ENCODE measurements around the gene KIR2DL3.
"Not testable (repeated sequence)": the region's sequence is repeated elsewhere in the genome, so short reads cannot be mapped to it uniquely, and the experiment has no call there.

Gene KIR2DL3

GRCh38 chr19:54775830-54776229 lies 37.5 kb downstream of the KIR2DL3 start:
- not testable (repeated sequence) for DNase-seq (ENCODE audit: insufficient read length, low spot score); FAIRE-seq

DNA sequence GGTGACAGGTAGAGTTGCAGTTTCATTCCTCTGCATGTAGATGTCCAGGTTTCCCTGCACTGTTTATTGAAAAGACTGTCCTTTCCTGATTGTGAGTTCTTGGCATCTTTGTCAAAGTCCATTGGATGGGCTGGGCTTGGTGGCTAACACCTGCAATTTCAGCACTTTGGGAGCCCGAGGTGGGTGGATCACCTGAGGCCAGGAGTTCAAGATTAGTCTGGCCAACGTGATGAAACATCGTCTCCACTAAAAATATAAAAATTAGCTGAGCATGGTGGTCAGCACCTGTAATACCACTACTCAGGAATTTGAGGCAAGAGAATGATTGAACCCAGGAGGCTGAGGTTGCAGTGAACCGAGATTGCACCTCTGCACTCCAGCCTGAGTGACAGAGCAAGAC lies 39.5 kb downstream of the KIR2DL3 start:
- not testable (repeated sequence) for FAIRE-seq

DNA sequence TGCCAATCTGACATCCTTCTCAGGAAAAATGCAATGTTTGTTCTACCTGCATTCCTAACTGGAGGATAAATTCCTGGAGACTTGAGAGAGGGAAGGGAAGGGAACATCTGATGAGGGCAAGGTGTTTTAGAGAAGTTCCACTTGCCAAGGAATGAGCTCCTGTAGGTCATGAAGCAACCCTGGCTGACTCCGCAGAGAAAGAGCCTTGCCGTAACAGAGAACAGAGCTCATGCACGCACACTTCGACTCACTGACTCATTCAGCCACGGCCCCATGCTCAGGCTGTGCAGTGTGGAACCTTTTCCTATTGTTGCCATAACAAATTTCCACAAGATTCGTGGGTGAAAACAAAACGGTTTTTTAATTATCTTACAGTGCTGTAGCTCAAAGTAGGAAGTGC lies 40.6 kb downstream of the KIR2DL3 start:
- not testable (repeated sequence) for DNase-seq (ENCODE audit: insufficient read length, low spot score); FAIRE-seq

More for the DNA sequence above, 39.5 kb downstream of the KIR2DL3 start:
- DNase-seq (ENCODE audit: insufficient read length, low spot score), result not testable (repeated sequence)

DNA sequence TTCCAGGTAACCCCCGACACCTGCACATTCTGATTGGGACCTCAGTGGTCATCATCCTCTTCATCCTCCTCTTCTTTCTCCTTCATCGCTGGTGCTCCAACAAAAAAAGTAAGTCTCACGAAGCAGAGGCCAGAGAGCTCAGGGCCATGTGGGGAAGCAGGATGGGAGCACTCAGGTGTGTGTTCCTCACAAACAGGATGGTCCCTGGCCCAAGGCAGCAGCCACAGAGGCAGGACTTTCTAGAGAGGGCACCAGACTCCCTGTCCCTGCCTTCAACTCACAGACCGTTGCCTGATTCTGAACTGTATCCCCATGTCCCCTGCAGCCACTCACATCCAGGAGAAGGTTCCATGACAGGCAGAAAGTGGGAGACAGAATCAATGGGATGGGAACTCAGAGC lies 44.6 kb downstream of the KIR2DL3 start:
- not testable (repeated sequence) for DNase-seq (ENCODE audit: insufficient read length, low spot score); FAIRE-seq

DNA sequence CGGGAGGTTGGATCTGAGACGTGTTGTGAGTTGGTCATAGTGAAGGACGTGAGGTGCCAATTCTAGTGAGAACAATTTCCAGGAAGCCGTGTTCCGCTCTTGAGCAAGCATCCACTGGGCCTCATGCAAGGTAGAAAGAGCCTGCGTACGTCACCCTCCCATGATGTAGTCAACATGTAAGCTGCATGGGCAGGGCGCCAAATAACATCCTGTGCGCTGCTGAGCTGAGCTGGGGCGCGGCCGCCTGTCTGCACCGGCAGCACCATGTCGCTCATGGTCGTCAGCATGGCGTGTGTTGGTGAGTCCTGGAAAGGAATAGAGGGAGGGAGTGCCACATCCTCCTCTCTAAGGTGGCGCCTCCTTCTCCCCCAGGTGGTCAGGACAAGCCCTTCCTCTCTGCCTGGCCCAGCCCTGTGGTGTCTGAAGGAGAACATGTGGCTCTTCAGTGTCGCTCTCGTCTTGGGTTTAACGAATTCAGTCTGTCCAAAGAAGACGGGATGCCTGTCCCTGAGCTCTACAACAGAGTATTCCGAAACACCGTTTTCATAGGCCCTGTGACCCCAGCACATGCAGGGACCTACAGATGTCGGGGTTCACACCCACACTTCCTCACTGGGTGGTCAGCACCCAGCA lies 47.9 kb downstream of the KIR2DL3 start:
- not testable (repeated sequence) for FAIRE-seq

DNA sequence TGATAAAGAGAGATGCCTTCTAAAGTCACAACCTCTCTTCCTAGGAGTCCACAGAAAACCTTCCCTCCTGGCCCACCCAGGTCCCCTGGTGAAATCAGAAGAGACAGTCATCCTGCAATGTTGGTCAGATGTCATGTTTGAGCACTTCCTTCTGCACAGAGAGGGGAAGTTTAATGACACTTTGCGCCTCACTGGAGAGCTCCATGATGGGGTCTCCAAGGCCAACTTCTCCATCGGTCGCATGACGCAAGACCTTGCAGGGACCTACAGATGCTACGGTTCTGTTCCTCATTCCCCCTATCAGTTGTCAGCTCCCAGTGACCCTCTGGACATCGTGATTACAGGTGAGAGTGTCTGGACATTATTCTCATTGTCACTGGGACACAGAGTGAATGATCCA lies 49.8 kb downstream of the KIR2DL3 start:
- DNase-seq (ENCODE audit: insufficient read length, low spot score); FAIRE-seq: not testable (repeated sequence)

More for the DNA sequence above, 47.9 kb downstream of the KIR2DL3 start:
- DNase-seq (ENCODE audit: insufficient read length, low spot score), result not testable (repeated sequence)

DNA sequence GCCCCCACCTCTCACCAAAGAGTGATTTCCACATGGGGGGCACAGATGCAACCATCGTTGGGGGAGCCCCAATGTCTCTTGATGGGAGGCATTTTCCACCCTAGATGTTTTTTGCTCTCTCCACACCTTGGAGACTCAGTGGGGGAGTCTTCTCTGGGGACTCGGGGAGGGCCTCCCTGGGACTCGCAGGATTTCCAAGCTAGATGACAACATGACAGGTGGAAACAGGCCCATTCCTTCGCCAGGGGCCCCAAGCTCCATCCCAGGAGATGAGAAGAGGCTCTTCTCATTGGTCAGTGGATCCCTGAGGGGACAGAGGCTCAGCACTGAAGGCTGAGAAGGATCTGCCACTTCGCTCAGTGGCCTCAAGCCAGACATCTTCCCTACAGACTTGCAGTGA lies 52.4 kb downstream of the KIR2DL3 start:
- no peak for DNase-seq (ENCODE audit: insufficient read length, low spot score)
- FAIRE-seq, result no peak
- TF ChIP-seq TAF1 (IDR thresholded peaks at IDR 0.05; ENCODE audit: low read depth, low read length) (no peak), PAX5 (IDR thresholded peaks at IDR 0.05; ENCODE audit: insufficient read depth, low read length, severe bottlenecking) (no peak), POLR2AphosphoS5 (IDR thresholded peaks at IDR 0.05; ENCODE audit: low read depth, low read length) (no peak), POU2F2 (IDR thresholded peaks at IDR 0.05; ENCODE audit: low read depth, low read length) (no peak), SPI1 (IDR thresholded peaks at IDR 0.05; ENCODE audit: low read depth, low read length) (no peak), POLR2A (IDR thresholded peaks at IDR 0.05; ENCODE audit: low read depth, low read length) (no peak)

GRCh38 chr19:54791476-54791875 lies 53.2 kb downstream of the KIR2DL3 start:
- TF ChIP-seq POU2F2 (IDR thresholded peaks at IDR 0.05; ENCODE audit: low read depth, low read length) (no peak), POLR2AphosphoS5 (IDR thresholded peaks at IDR 0.05; ENCODE audit: low read depth, low read length) (no peak), POLR2A (IDR thresholded peaks at IDR 0.05; ENCODE audit: low read depth, low read length) (no peak), SPI1 (IDR thresholded peaks at IDR 0.05; ENCODE audit: low read depth, low read length) (no peak), TAF1 (IDR thresholded peaks at IDR 0.05; ENCODE audit: low read depth, low read length) (no peak), PAX5 (IDR thresholded peaks at IDR 0.05; ENCODE audit: insufficient read depth, low read length, severe bottlenecking) (no peak)
- no peak for FAIRE-seq
- DNase-seq (ENCODE audit: insufficient read length, low spot score), result no peak

DNA sequence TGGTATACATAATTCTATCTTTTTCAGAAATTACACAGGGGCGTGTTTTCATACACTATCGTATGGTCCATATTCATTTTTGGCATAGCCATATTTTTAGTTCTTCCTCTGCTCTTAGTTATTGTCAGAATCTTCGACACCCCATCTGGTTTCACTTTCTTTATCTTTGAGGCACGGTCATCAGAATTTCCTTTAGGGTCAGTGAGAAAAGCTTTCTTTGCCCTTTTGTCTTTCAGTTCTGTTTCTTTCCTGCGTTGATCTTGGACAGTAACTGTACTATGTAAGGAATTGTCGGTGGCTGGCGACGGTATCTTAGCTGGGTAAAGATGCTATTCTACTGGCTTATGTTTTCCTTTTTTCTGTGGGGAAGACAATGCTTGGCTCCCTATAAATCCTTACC lies 54.5 kb downstream of the KIR2DL3 start:
- DNase-seq (ENCODE audit: insufficient read length, low spot score) (no peak), FAIRE-seq (no peak)
- TF ChIP-seq POLR2A (IDR thresholded peaks at IDR 0.05; ENCODE audit: low read depth, low read length) (no peak), POLR2AphosphoS5 (IDR thresholded peaks at IDR 0.05; ENCODE audit: low read depth, low read length) (no peak), POU2F2 (IDR thresholded peaks at IDR 0.05; ENCODE audit: low read depth, low read length) (no peak), SPI1 (IDR thresholded peaks at IDR 0.05; ENCODE audit: low read depth, low read length) (peak; percentile 32; the same call in 1 of the 2 replicates)

GRCh38 chr19:54795758-54796157 lies 57.4 kb downstream of the KIR2DL3 start:
- no peak for FAIRE-seq

More at GRCh38 chr19:54795758-54796157, 57.4 kb downstream of the KIR2DL3 start:
- TF ChIP-seq POLR2A (IDR thresholded peaks at IDR 0.05; ENCODE audit: low read depth, low read length) (no peak), PAX5 (IDR thresholded peaks at IDR 0.05; ENCODE audit: insufficient read depth, low read length, severe bottlenecking) (no peak), SPI1 (IDR thresholded peaks at IDR 0.05; ENCODE audit: low read depth, low read length) (no peak), TAF1 (IDR thresholded peaks at IDR 0.05; ENCODE audit: low read depth, low read length) (no peak), POLR2AphosphoS5 (IDR thresholded peaks at IDR 0.05; ENCODE audit: low read depth, low read length) (no peak), POU2F2 (IDR thresholded peaks at IDR 0.05; ENCODE audit: low read depth, low read length) (no peak)
- DNase-seq (ENCODE audit: insufficient read length, low spot score), result no peak

All from GM12891 (cell line).